ENCODE measurements around the gene SHD. TPM values are rescaled to one million over a fixed set of nuclear protein-coding genes. Genes with fewer than 3 reads are reported as not detected.
"Not testable (repeated sequence)": the region's sequence is repeated elsewhere in the genome, so short reads cannot be mapped to it uniquely, and the experiment has no call there.

Gene SHD
- total and polyA plus RNA-seq, 2 donors (not counting 3 experiments of a cell fraction or from before 2014, with no cell fraction given), result not detected

DNA sequence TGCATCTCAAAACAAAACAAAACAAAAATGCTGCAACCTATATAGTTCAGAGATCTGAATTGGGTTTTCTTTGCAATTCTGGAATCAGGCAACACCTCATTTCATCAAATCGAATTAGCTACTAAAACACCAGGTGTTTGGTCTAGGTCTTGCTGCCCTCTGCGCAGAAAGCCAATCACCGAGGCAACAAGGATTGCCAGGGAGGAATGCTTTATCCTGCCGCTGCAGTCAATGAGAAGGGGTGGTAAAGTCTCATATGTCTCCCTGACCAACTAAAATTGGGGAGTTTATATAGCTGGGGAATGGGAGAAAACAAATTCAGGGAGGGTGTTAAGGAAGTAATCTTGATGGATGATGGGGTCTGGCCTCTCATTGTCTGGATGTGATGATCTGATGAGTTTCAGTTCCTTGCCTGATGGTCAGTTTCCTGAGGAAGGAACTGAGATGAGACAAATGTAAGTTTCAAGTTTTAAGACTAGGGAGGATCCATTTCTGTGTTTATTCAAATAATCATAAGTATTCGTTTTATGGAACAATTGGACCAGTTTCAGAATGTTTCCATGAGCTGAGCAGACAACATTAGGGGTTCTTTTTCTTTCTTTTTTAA, 37.1 kb upstream of the SHD start:
- no peak for FAIRE-seq
- BruUV-seq (replicated peaks), result no TSS peak
- Histone ChIP-seq H3K9me1 (replicated peaks; ENCODE audit: control insufficient read depth, extremely low read depth, insufficient read depth, low read length) (no peaks in the 10 kb centered on the region), H2AFZ (ENCODE audit: low read depth, low read length) (no peak overlapping the region), H3K9ac (replicated peaks; ENCODE audit: extremely low read depth, insufficient read depth, low read length) (no peak overlapping the region), H3K4me2 (ENCODE audit: insufficient read depth, low read length) (no peak overlapping the region), H3K36me3 (ENCODE audit: control insufficient read depth in 2 of 2, extremely low read depth in 1 of 2, insufficient read depth in 2 of 2, low read length in 2 of 2) (no peaks in the 10 kb centered on the region), H3K79me2 (ENCODE audit: control insufficient read depth, insufficient read depth, low read length) (no peaks in the 10 kb centered on the region), H3K27ac (ENCODE audit: insufficient read depth, low read depth, low read length) (no peak overlapping the region), H4K20me1 (replicated peaks; ENCODE audit: control insufficient read depth, extremely low read depth, insufficient read depth, low read length) (no peaks in the 10 kb centered on the region), H3K4me3 (replicated peaks in 1 of 3; ENCODE audit: insufficient read depth in 1 of 3, low read depth in 1 of 3, low read length in 3 of 3) (no peak overlapping the region), H3K27me3 (ENCODE audit: control insufficient read depth in 2 of 2, insufficient read depth in 2 of 2, low read length in 2 of 2) (no peaks in the 10 kb centered on the region), H3K4me1 (ENCODE audit: control insufficient read depth, extremely low read depth, insufficient read depth, low read length) (no peaks in the 10 kb centered on the region), H3K9me3 (replicated peaks; ENCODE audit: control insufficient read depth, insufficient read depth, low read length) (no peaks in the 10 kb centered on the region)
- dilution Hi-C loops (cut with MboI; ENCODE audit: extremely low pct_ligation_motif_present, low sequenced_read_pairs), result no loop called here
- ChIA-PET POLR2A (no interaction called here), CTCF (interaction anchor here (1.4 kb wide), 1 partner anchor 10 kb away, joined by 4 read pairs; no protein-coding TSS in a partner anchor)
- DNase-seq (ENCODE audit: low read depth, low spot score), result no peak
- intact Hi-C loops (cut with micrococcal nuclease), result no loop called here
- no peak for TF ChIP-seq JUN (IDR thresholded peaks at IDR 0.05; ENCODE audit: borderline replicate concordance, insufficient read depth, insufficient read length, low read depth)
- TF ChIP-seq GATA2 (IDR thresholded peaks at IDR 0.05; ENCODE audit: insufficient read depth, insufficient read length, low read depth, low read length), result no peak
- no peak for TF ChIP-seq FOS (IDR thresholded peaks at IDR 0.05; ENCODE audit: borderline replicate concordance, insufficient read depth, low read length)
- no peak for TF ChIP-seq POLR2A (IDR thresholded peaks at IDR 0.05; ENCODE audit: low read depth, low read length)
- TF ChIP-seq EZH2 (IDR thresholded peaks at IDR 0.05; ENCODE audit: borderline replicate concordance, low read depth, low read length, severe bottlenecking), result no peak
- TF ChIP-seq, protein P1, sequence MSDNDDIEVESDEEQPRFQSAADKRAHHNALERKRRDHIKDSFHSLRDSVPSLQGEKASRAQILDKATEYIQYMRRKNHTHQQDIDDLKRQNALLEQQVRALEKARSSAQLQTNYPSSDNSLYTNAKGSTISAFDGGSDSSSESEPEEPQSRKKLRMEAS (IDR thresholded peaks at IDR 0.05; ENCODE audit: insufficient read depth, insufficient read length), result no peak
- TF ChIP-seq, protein P2, sequence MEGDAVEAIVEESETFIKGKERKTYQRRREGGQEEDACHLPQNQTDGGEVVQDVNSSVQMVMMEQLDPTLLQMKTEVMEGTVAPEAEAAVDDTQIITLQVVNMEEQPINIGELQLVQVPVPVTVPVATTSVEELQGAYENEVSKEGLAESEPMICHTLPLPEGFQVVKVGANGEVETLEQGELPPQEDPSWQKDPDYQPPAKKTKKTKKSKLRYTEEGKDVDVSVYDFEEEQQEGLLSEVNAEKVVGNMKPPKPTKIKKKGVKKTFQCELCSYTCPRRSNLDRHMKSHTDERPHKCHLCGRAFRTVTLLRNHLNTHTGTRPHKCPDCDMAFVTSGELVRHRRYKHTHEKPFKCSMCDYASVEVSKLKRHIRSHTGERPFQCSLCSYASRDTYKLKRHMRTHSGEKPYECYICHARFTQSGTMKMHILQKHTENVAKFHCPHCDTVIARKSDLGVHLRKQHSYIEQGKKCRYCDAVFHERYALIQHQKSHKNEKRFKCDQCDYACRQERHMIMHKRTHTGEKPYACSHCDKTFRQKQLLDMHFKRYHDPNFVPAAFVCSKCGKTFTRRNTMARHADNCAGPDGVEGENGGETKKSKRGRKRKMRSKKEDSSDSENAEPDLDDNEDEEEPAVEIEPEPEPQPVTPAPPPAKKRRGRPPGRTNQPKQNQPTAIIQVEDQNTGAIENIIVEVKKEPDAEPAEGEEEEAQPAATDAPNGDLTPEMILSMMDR (IDR thresholded peaks at IDR 0.05; ENCODE audit: extremely low read depth in 1 of 2, insufficient read depth in 1 of 2, low read depth in 1 of 2, low read length in 2 of 2), result no peak
- no peak for TF ChIP-seq POLR2AphosphoS5 (IDR thresholded peaks at IDR 0.05; ENCODE audit: insufficient read depth, low read depth, low read length)
- no peak for TF ChIP-seq MYC (IDR thresholded peaks at IDR 0.05; ENCODE audit: low read depth, low read length)

DNA sequence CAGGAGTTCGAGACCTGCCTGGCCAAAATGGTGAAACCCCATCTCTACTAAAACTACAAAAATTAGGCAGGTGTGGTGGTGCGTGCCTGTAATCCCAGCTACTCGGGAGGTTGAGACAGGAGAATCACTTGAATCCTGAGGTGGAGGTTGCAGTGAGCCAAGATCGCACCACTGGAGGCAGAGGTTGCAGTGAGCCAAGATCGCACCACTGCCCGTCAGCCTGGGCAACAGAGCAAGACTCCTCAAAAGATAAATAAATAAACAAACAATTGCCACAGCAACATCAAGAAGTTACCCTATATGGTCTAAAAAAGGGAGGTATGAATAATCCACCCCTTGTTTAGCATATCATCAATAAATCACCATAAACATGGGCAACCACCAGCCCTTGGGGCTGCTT, 33.1 kb upstream of the SHD start:
- FAIRE-seq; H3K27ac ChIP-seq (ENCODE audit: insufficient read depth, low read depth, low read length); H3K9me3 ChIP-seq (replicated peaks; ENCODE audit: control insufficient read depth, insufficient read depth, low read length); H3K79me2 ChIP-seq (ENCODE audit: control insufficient read depth, insufficient read depth, low read length); H3K9me1 ChIP-seq (replicated peaks; ENCODE audit: control insufficient read depth, extremely low read depth, insufficient read depth, low read length); dilution Hi-C loops (cut with MboI; ENCODE audit: extremely low pct_ligation_motif_present, low sequenced_read_pairs); DNase-seq (ENCODE audit: low read depth, low spot score); H3K4me3 ChIP-seq (replicated peaks in 1 of 3; ENCODE audit: insufficient read depth in 1 of 3, low read depth in 1 of 3, low read length in 3 of 3); H3K27me3 ChIP-seq (ENCODE audit: control insufficient read depth in 2 of 2, insufficient read depth in 2 of 2, low read length in 2 of 2); H3K4me1 ChIP-seq (ENCODE audit: control insufficient read depth, extremely low read depth, insufficient read depth, low read length); BruUV-seq (replicated peaks); intact Hi-C loops (cut with micrococcal nuclease); H4K20me1 ChIP-seq (replicated peaks; ENCODE audit: control insufficient read depth, extremely low read depth, insufficient read depth, low read length); H3K9ac ChIP-seq (replicated peaks; ENCODE audit: extremely low read depth, insufficient read depth, low read length); POLR2A ChIA-PET; H3K4me2 ChIP-seq (ENCODE audit: insufficient read depth, low read length); CTCF ChIA-PET: not testable (repeated sequence)
- H2AFZ ChIP-seq (ENCODE audit: low read depth, low read length), result peak overlapping the region; percentile 74
- peaks cover 8 to 11% of the 10 kb centered on the region in 2 experiments for H3K36me3 ChIP-seq (ENCODE audit: control insufficient read depth in 2 of 2, extremely low read depth in 1 of 2, insufficient read depth in 2 of 2, low read length in 2 of 2)
